Spleen (tissue), 11 donors: ENCODE measurements around the gene SYCE3. TPM values are rescaled to one million over a fixed set of nuclear protein-coding genes. Genes with fewer than 3 reads are reported as not detected.
A peak's percentile ranks its signal among the peaks of the same experiment; 100 is the strongest.

Experiments
- DNase-seq: peaks from one replicate; pipeline ENCODE4 v3.0.0-alpha.2; 2020
- H3K27ac ChIP-seq, 8 donors: fragments of 200-600 bp; sonication (generic) in 7 of 8; 1 replicate in 4 of 8; 2 replicates in 4 of 8; pipeline versions ENCODE4 v1.5.0 to v1.8.0; 2016 to 2021; ENCODE audit warnings: inconsistent platforms in 4 of 8, mild to moderate bottlenecking in 4 of 8, moderate library complexity in 1 of 8
- H3K27me3 ChIP-seq, 7 donors: fragments of 200-600 bp; sonication (generic) in 6 of 7; replicated peaks in 1 of 7; 1 replicate in 4 of 7; 2 replicates in 3 of 7; pipeline versions ENCODE4 v1.5.0 to v1.8.0; 2016 to 2021; ENCODE audit warnings: inconsistent platforms in 3 of 7, mild to moderate bottlenecking in 1 of 7
- H3K36me3 ChIP-seq, 6 donors: fragments of 200-600 bp; sonication (generic) in 5 of 6; 1 replicate in 4 of 6; 2 replicates in 2 of 6; pipeline versions ENCODE4 v1.5.0 to v1.8.0; 2016 to 2021; ENCODE audit warnings: inconsistent platforms in 2 of 6
- H3K4me1 ChIP-seq, 6 donors: fragments of 200-600 bp; sonication (generic) in 5 of 6; 1 replicate in 3 of 6; 2 replicates in 3 of 6; pipeline versions ENCODE4 v1.5.0 to v1.8.0; 2016 to 2021; ENCODE audit warnings: inconsistent platforms in 3 of 6
- H3K4me3 ChIP-seq, 8 donors: fragments of 200-600 bp; sonication (generic) in 7 of 8; 1 replicate in 4 of 8; 2 replicates in 4 of 8; pipeline versions ENCODE4 v1.5.0 to v1.8.0; 2016 to 2021; ENCODE audit warnings: inconsistent platforms in 4 of 8, mild to moderate bottlenecking in 4 of 8, moderate library complexity in 2 of 8
- H3K9me3 ChIP-seq, 8 donors: fragments of 200-600 bp; sonication (generic) in 7 of 8; 1 replicate in 4 of 8; 2 replicates in 4 of 8; pipeline versions ENCODE4 v1.5.0 to v1.8.0; 2016 to 2021; ENCODE audit warnings: inconsistent platforms in 4 of 8
- CTCF ChIP-seq, 11 experiments: fragments of 200-600 bp in 7 of 11; fragments of 450-650 bp in 4 of 11; sonication (generic) in 4 of 11; IDR thresholded peaks in 8 of 11; conservative IDR thresholded peaks in 3 of 11; 1 replicate in 7 of 11; 2 replicates in 4 of 11; pipeline versions ENCODE4 v1.4.0 to v1.8.0; 2016 to 2021; ENCODE audit warnings: antibody characterized with exemption in 11 of 11, inconsistent platforms in 4 of 11, mild to moderate bottlenecking in 1 of 11
- POLR2A ChIP-seq, 3 donors: fragments of 450-650 bp; IDR thresholded peaks; one replicate each; pipeline ENCODE4 v1.5.1; 2017; ENCODE audit warnings: antibody characterized with exemption in 3 of 3, mild to moderate bottlenecking in 1 of 3
- POLR2AphosphoS5 ChIP-seq, 3 donors: sonication (generic); formaldehyde crosslinking; IDR thresholded peaks; one replicate each; pipeline ENCODE4 v1.5.1; 2017; ENCODE audit warnings: antibody characterized with exemption in 3 of 3
- WGBS, 5 donors: extraction: QIAGEN DNeasy Blood & Tissue Kit in 3 of 5; methylation state at CpG; one replicate each; pipeline versions ENCODE4 v1.1.5 to v1.1.7; 2013 to 2018; 5-methylcytosine and 5-hydroxymethylcytosine counted together
- intact Hi-C: fragments of 100-400 bp; cut with DNase I; formaldehyde crosslinking; loops from one replicate; pipeline ENCODE4 v1.15.0; 2023; ENCODE audit warnings: low total_unique reads
- polyA plus RNA-seq, 3 donors: library from polyadenylated mRNA; stranded (reverse); fragments of 200-250 nt; gene quantifications; one replicate each; pipeline ENCODE4 v1.2.1, GENCODE V29; 2013
- total RNA-seq, 7 donors: library from RNA; depleted of rRNA in 3 of 7; stranded (reverse); fragments of >200 nt in 3 of 7; fragmentation: NEBNext Ultra II Directional in 4 of 7; extraction: Animal tissue kit (Norgen Biotek cat#: 25700) in 4 of 7; gene quantifications; one replicate each; pipeline versions ENCODE4 v1.1.0 to v1.2.1, GENCODE V29; 2016 to 2021
- donor health status: healthy with polysubstance abuse.
- donor health status: DM: no; HTN: no; CAD: no; lungs with moderate emphysema.
- donor health status: DM: no; HTN: no; CAD: no.
- donor health status: Bipolar disorder and iron deficiency.
- donor health status: healthy.
- donor health status: DM: no; HTN: no; CAD: no.
- donor health status: DM: yes; HTN: yes; CAD: no.

Gene SYCE3
- total and polyA plus RNA-seq, 10 donors = 0.50 to 3.0 TPM; not detected in 8

DNA sequence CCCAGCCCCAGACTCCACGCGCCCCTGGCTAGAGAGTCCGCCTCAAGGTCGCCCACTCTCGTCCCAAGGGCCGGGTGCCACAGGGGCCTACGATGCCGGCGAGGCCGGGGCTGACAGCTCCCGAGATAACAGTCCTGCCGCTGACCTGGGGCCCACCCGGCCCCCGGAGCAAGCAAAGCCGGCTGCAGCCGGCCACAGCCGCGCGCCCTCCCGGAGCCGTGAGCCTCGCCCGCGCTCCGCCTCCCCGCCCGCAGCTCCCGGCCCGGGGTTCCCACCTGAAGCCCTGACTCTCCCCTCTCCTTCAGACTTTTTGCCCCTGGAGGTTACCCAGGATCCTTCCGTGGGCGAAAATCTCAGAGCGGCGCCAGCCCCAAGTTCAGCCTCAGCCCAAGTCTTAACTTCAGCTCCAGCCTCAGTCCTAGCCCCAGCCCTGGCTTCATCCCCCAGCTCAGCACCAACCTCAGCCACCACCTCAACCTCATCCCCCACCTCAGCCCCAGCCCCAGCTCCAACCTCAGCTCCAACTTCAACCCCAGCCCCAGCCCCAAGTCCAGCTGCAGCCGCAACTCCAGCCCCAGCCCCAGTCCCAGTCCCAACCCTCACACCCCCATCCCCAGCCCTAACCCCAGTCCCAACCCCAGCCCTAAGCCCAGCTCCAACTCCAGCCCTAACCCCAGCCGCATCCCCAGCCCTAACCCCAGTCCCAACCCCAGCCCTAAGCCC, 15.3 kb downstream of the SYCE3 start:
- no peak overlapping the region for H3K4me3 ChIP-seq
- TF ChIP-seq POLR2A (IDR thresholded peaks at IDR 0.05) (no peak), POLR2AphosphoS5 (IDR thresholded peaks at IDR 0.05) (no peak), CTCF (IDR thresholded peaks at IDR 0.05 in 8 of 11, conservative IDR thresholded peaks at IDR 0.05 in 3 of 11) (no peak)
- no peaks in the 10 kb centered on the region for H3K9me3 ChIP-seq
- H3K27me3 ChIP-seq = peaks cover 0 to 34% (median 14%) of the 10 kb centered on the region in 7 donors
- peaks cover 20 to 84% (median 57%) of the 10 kb centered on the region in 6 donors for H3K4me1 ChIP-seq
- H3K36me3 ChIP-seq = no peaks in the 10 kb centered on the region
- 42 to 81% (median 62%) methylated on average over 25 to 35 of the region's 35 CpGs for WGBS, 5 donors
- peak overlapping the region in 2 of 8 donors; percentile 83 to 87 for H3K27ac ChIP-seq
- DNase-seq = peak; percentile 78
- intact Hi-C loops = no loop called here

DNA sequence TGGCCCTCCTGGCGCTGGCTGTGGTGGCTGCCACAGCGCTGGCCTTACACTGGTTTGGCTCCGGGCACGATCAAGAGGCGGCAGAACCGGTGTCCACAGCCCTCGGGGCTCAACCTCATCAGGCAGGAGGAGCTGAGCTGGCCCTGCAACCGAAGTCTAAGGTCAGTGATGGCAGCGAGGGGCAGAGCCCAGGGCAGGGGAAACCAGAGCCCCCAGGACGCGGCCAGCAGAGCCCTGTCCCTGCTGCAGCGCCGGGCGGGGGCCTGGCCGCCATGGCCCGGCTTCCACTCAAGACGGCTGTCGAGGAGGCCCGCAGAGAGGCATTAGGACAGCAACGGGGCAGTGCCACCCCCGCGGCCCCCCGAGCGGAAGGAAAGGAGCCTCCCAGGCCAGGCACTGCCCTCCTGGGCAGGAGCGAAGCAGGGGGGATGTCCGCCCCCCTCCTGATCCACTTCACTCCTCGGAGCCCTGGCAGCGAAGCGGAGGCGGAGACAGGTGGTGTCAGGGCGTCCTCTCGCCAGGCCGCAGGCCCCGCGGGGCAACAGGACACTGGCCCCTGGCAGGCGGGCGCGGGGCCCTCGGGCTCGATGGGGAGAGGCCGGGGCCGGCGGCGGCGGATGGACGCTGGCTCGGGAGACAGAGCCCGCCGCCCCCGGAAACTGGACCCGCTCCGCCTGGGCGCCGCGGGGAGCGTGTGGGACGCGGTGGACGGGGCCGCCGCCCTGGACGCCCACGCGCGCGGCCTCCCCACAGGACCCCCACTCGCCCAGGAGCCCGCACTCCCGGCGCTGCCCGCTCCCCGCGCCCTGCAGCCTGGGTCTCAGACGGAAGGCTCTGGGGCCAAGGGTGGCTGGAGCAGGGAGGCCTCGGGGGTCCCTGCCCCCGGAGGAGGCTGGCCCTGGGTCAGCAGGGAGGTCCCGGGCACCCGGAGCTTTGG, 16.1 kb downstream of the SYCE3 start:
- no peak for TF ChIP-seq POLR2AphosphoS5 (IDR thresholded peaks at IDR 0.05)
- TF ChIP-seq POLR2A (IDR thresholded peaks at IDR 0.05) = no peak
- TF ChIP-seq CTCF (IDR thresholded peaks at IDR 0.05 in 8 of 11, conservative IDR thresholded peaks at IDR 0.05 in 3 of 11) = no peak
- DNase-seq = peak; percentile 84
- peaks cover 20 to 93% (median 57%) of the 10 kb centered on the region in 6 donors for H3K4me1 ChIP-seq
- peak overlapping the region in 2 of 8 donors; percentile 99 for H3K27ac ChIP-seq
- intact Hi-C loops = no loop called here
- no peaks in the 10 kb centered on the region for H3K36me3 ChIP-seq
- peaks cover 0 to 34% (median 14%) of the 10 kb centered on the region in 7 donors for H3K27me3 ChIP-seq
- H3K9me3 ChIP-seq = no peaks in the 10 kb centered on the region
- no peak overlapping the region for H3K4me3 ChIP-seq
- WGBS, 5 donors = 70 to 87% (median 82%) methylated on average over 42 to 78 of the region's 78 CpGs

DNA sequence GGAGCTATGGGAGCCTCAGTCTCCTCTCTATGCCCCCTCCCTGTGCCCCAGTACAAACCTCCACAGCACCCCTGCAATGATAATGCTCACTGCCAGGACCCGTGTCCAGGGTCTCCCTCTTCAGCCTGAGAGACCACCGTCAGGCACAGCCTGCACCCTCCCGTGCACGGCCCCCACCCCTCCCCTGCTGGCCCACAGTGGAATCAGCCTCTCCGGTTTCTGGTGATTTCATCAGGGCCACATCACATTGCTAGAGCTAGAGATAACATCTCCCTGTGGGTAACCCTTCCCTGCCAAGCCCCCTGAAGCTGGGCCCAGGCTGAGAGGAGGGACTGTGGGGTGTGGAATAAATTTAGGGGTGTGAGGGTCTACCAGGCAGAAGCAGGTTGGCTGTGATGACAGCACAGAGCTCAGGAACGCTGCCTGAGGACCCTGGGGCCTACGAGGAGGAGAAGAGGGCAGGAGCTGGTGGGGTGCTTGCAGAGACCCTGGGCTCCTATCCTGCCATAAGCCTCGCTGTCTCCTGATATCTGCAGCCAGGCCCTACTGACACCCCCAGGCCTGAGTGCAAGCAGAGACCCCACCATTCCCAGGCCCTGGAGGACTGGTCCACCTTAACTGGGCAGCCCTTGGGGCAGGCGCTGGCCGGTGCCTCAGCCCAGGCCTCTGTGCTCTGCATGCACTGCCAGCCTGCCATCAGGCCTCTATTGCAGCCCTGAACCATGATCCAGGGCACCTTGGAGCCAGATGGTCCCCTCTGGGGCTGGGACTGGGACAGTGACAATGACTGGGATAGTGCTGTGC, 17.0 kb downstream of the SYCE3 start, which contains the start of gene KLHDC7B:
Gene KLHDC7B, plus strand, starts transcription at position 378 of the 804 bp plus-strand sequence. Its CDS starts 345 bp downstream, at position 723.
- Histone ChIP-seq H3K36me3 (no peaks in the 10 kb centered on the region), H3K9me3 (no peaks in the 10 kb centered on the region), H3K27me3 (peaks cover 0 to 34% (median 14%) of the 10 kb centered on the region in 7 donors), H3K4me3 (no peak within 1 kb of the TSS), H3K27ac (peak within 1 kb of the TSS; percentile 59 to 100 (median 98)), H3K4me1 (peaks cover 25 to 98% (median 60%) of the 10 kb centered on the region in 6 donors)
- intact Hi-C loops = no loop called here
- 61 to 74% (median 65%) methylated on average over 8 to 10 of the region's 10 CpGs for WGBS, 5 donors
- DNase-seq = peak; percentile 79
- no peak for TF ChIP-seq POLR2AphosphoS5 (IDR thresholded peaks at IDR 0.05)
- no peak for TF ChIP-seq CTCF (IDR thresholded peaks at IDR 0.05 in 8 of 11, conservative IDR thresholded peaks at IDR 0.05 in 3 of 11)
- no peak for TF ChIP-seq POLR2A (IDR thresholded peaks at IDR 0.05)
